B cell (primary cell): ENCODE data around the gene SUSD5. TPM values are rescaled to one million over a fixed set of nuclear protein-coding genes. Genes with fewer than 3 reads are reported as not detected.

ENCODE experiments used
- ATAC-seq: fragments of 200-7000 bp; cut with Tn5 transposase; one replicate; pipeline ENCODE4 v1.10.0; 2021; ENCODE audit warnings: low read depth, mild to moderate bottlenecking, moderate number of reproducible peaks, moderate library complexity
- CTCF ChIA-PET: fragments of 350-600 bp; sonication (Branson Sonifier 250); formaldehyde crosslinking; loops from one replicate; lab custom pipeline; 2021; ENCODE audit warnings: antibody characterized with exemption, inconsistent platforms; lab: Charles Lee
- POLR2A ChIA-PET: fragments of 350-600 bp; sonication (Branson Sonifier 250); formaldehyde crosslinking; loops from one replicate; lab custom pipeline; 2021; ENCODE audit warnings: antibody characterized with exemption; lab: Charles Lee
- DNase-seq: peaks from one replicate; pipeline ENCODE4 v3.0.0; 2013
- H2AFZ ChIP-seq: 2 replicates; pipeline ENCODE4 v1.6.1; 2012; ENCODE audit warnings: mild to moderate bottlenecking, low read depth, low read length; ENCODE audit not compliant: insufficient read depth, poor library complexity, severe bottlenecking
- H3K27ac ChIP-seq, 2 donors: 1 replicate in 1 of 2; 2 replicates in 1 of 2; pipeline ENCODE4 v1.5.1; 2012 to 2013; ENCODE audit warnings: low read length in 2 of 2, mild to moderate bottlenecking in 2 of 2, moderate library complexity in 1 of 2
- H3K27me3 ChIP-seq, 4 experiments: fragments of 200-600 bp in 1 of 4; sonication (generic) in 1 of 4; replicated peaks in 1 of 4; 1 replicate in 2 of 4; 2 replicates in 2 of 4; pipeline versions ENCODE4 v1.6.1 to v1.7.0; 2013 to 2016; ENCODE audit warnings: low read length in 3 of 4, mild to moderate bottlenecking in 2 of 4, mixed read lengths in 1 of 4, moderate library complexity in 1 of 4; ENCODE audit not compliant: insufficient read depth in 4 of 4, control insufficient read depth in 3 of 4; ENCODE audit errors: control extremely low read depth in 1 of 4
- H3K36me3 ChIP-seq, 2 experiments: replicated peaks in 1 of 2; 1 replicate in 1 of 2; 2 replicates in 1 of 2; pipeline versions ENCODE4 v1.6.1 to v1.7.1; 2013; ENCODE audit warnings: low read length in 1 of 2; ENCODE audit not compliant: insufficient read depth in 2 of 2, control insufficient read depth in 1 of 2; ENCODE audit errors: control extremely low read depth in 1 of 2, extremely low read depth in 1 of 2
- H3K4me1 ChIP-seq, 2 donors: fragments of 200-600 bp in 1 of 2; sonication (generic) in 1 of 2; 1 replicate in 1 of 2; 2 replicates in 1 of 2; pipeline versions ENCODE4 v1.5.1 to v1.6.1; 2013 to 2017; ENCODE audit warnings: low read length in 2 of 2; ENCODE audit not compliant: control insufficient read depth in 2 of 2, insufficient read depth in 2 of 2
- H3K4me2 ChIP-seq: replicated peaks from 2 replicates; pipeline ENCODE3; 2012; ENCODE audit warnings: mild to moderate bottlenecking, low read depth, low read length; ENCODE audit not compliant: poor library complexity, severe bottlenecking
- H3K4me3 ChIP-seq, 5 experiments: fragments of 200-600 bp in 1 of 5; sonication (generic) in 1 of 5; 1 replicate in 3 of 5; 2 replicates in 2 of 5; pipeline versions ENCODE4 v1.5.1 to v1.7.0; 2011 to 2016; ENCODE audit warnings: low read length in 4 of 5, mild to moderate bottlenecking in 4 of 5, low read depth in 2 of 5, control low read depth in 1 of 5, moderate library complexity in 1 of 5; ENCODE audit not compliant: insufficient read depth in 1 of 5; ENCODE audit errors: control extremely low read depth in 1 of 5, extremely low read depth in 1 of 5
- H3K79me2 ChIP-seq: fragments of 200-600 bp; sonication (generic); one replicate; pipeline ENCODE4 v1.6.0; 2016; ENCODE audit warnings: low read length; ENCODE audit not compliant: control insufficient read depth, insufficient read depth
- H3K9ac ChIP-seq: fragments of 200-600 bp; sonication (generic); 2 replicates; pipeline ENCODE4 v1.6.1; 2017; ENCODE audit warnings: mild to moderate bottlenecking, low read length, moderate library complexity
- H3K9me3 ChIP-seq, 3 donors: one replicate each; pipeline versions ENCODE4 v1.6.1 to v1.7.1; 2013; ENCODE audit warnings: low read length in 2 of 3; ENCODE audit not compliant: control insufficient read depth in 2 of 3, insufficient read depth in 1 of 3; ENCODE audit errors: control extremely low read depth in 1 of 3
- H4K20me1 ChIP-seq: 2 replicates; pipeline ENCODE4 v1.6.0; 2012; ENCODE audit warnings: mild to moderate bottlenecking, low read length; ENCODE audit not compliant: insufficient read depth, control insufficient read depth, poor library complexity, severe bottlenecking
- H3K27ac Mint-ChIP-seq: one replicate; pipeline ENCODE4 v1.8.0; 2021; ENCODE audit warnings: mixed read lengths
- H3K27me3 Mint-ChIP-seq: one replicate; pipeline ENCODE4 v1.8.0; 2021; ENCODE audit warnings: mixed read lengths
- H3K4me1 Mint-ChIP-seq: one replicate; pipeline ENCODE4 v1.8.0; 2021; ENCODE audit warnings: mixed read lengths
- H3K4me3 Mint-ChIP-seq: one replicate; pipeline ENCODE4 v1.8.0; 2021; ENCODE audit warnings: mixed read lengths
- H3K9me3 Mint-ChIP-seq: one replicate; pipeline ENCODE4 v1.8.0; 2022; ENCODE audit warnings: mixed read lengths; ENCODE audit not compliant: insufficient read depth
- EZH2 ChIP-seq: IDR thresholded peaks from 2 replicates; pipeline ENCODE4 v1.6.1; 2012; ENCODE audit warnings: borderline replicate concordance, low read depth, mild to moderate bottlenecking, moderate library complexity, low read length; ENCODE audit not compliant: insufficient read depth, poor library complexity, severe bottlenecking
- WGBS: methylation state at CpG from one replicate; pipeline ENCODE4 v1.1.5; 2013; ENCODE audit warnings: missing lambda C conversion rate; ENCODE audit not compliant: insufficient coverage; 5-methylcytosine and 5-hydroxymethylcytosine counted together
- intact Hi-C: fragments of 100-400 bp; cut with micrococcal nuclease; formaldehyde crosslinking; loops from one replicate; pipeline ENCODE4 v1.10.0; 2022
- polyA plus RNA-seq: library from polyadenylated mRNA; depleted of rRNA; stranded (reverse); fragments of >200 nt; gene quantifications from 2 replicates; pipeline ENCODE4 v1.2.3, GENCODE V29; 2012
- total RNA-seq, 2 donors: library from RNA; stranded (reverse); fragments of 120-200 nt in 1 of 2; gene quantifications; 1 replicate in 1 of 2; 2 replicates in 1 of 2; pipeline versions ENCODE4 v1.2.3 to v1.2.4, GENCODE V29; 2013 to 2022
- TF ChIP-seq, protein P1 (sequence below): fragments of 200-600 bp; IDR thresholded peaks from one replicate; pipeline ENCODE4 v1.8.0; 2022; ENCODE audit warnings: antibody characterized with exemption, mild to moderate bottlenecking

SUSD5 gene
- total and polyA plus RNA-seq, 2 donors (not counting 1 experiment from before 2014, with no cell fraction given), result 0.15 to 0.30 TPM

DNA sequence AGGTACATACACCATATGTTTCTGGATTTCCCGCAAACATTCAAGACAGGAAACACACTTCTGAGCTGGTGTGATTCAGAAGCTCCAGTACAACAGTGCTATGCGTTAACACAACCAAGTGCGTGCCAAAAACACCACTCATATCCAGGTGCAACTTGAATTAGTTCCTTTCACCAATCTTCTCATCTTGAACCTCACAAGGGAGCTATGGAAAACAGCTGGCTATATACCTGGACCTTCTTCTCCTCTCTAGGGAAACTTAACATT lies 31.3 kb downstream of the SUSD5 start:
- Histone ChIP-seq H3K27ac (no peak overlapping the region), H3K36me3 (no peaks in the 10 kb centered on the region), H3K4me3 (no peak overlapping the region), H3K4me2 (no peak overlapping the region), H3K79me2 (no peaks in the 10 kb centered on the region), H4K20me1 (no peaks in the 10 kb centered on the region), H3K27me3 (peaks cover 0 to 5% (median 0%) of the 10 kb centered on the region in 4 experiments), H3K9me3 (peaks cover 0 to 5% (median 0%) of the 10 kb centered on the region in 3 donors), H3K4me1 (no peaks in the 10 kb centered on the region), H3K9ac (no peak overlapping the region), H2AFZ (no peak overlapping the region)
- POLR2A ChIA-PET, result no interaction called here
- 88% methylated on average over 3 of the region's 3 CpGs for whole genome bisulfite sequencing
- peaks cover 4% of the 10 kb centered on the region for H3K9me3 Mint-ChIP-seq
- CTCF ChIA-PET, result no interaction called here
- H3K4me3 Mint-ChIP-seq, result no peak overlapping the region
- intact Hi-C loops, result no loop called here
- no peak for TF ChIP-seq EZH2
- TF ChIP-seq, protein P1, sequence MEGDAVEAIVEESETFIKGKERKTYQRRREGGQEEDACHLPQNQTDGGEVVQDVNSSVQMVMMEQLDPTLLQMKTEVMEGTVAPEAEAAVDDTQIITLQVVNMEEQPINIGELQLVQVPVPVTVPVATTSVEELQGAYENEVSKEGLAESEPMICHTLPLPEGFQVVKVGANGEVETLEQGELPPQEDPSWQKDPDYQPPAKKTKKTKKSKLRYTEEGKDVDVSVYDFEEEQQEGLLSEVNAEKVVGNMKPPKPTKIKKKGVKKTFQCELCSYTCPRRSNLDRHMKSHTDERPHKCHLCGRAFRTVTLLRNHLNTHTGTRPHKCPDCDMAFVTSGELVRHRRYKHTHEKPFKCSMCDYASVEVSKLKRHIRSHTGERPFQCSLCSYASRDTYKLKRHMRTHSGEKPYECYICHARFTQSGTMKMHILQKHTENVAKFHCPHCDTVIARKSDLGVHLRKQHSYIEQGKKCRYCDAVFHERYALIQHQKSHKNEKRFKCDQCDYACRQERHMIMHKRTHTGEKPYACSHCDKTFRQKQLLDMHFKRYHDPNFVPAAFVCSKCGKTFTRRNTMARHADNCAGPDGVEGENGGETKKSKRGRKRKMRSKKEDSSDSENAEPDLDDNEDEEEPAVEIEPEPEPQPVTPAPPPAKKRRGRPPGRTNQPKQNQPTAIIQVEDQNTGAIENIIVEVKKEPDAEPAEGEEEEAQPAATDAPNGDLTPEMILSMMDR, result no peak
- no peaks in the 10 kb centered on the region for H3K4me1 Mint-ChIP-seq
- DNase-seq (no peak), ATAC-seq (no peak)
- peaks cover 16% of the 10 kb centered on the region for H3K27me3 Mint-ChIP-seq
- no peak overlapping the region for H3K27ac Mint-ChIP-seq

DNA sequence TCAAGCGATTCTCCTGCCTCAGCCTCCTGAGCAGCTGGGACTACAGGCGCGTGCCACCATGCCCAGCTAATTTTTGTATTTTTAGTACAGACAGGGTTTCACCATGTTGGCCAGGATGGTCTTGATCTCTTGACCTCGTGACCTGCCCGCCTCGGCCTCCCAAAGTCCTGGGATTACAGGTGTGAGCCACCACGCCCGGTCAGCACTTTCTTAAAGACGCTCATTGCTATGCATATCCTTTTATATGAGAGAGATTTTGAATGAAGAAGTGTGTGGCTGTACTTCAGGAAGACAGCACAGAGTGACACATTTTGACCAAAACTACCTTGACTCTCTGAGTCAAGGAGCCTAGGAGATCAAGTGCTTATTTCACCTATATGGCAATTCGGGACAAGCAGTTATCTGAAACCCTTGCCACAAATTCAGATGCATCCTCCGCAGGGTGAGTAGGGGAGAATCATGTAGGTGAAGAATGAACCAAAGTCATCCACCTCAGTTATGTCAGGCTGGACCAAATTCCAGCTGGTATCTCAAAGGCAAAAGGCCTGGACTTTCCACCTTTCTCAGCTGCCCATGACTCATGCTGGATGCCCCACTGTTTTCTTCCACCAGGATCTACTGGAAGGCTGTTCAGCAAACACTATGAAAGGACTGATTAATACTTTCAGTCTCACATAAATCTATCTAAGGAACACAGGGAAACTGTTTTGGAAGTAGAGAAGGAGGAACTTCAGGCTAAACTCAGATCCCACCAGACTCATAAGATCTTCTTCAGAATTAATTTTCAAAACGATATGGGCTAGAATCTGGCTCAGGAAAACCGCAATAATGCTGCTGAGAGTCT lies 31.9 kb downstream of the SUSD5 start:
- H3K27me3 ChIP-seq, result peaks cover 0 to 5% (median 0%) of the 10 kb centered on the region in 4 experiments
- no peak overlapping the region for H2AFZ ChIP-seq
- H3K4me1 Mint-ChIP-seq, result no peaks in the 10 kb centered on the region
- peaks cover 4% of the 10 kb centered on the region for H3K9me3 Mint-ChIP-seq
- WGBS, result 94% methylated on average over 4 of the region's 13 CpGs
- no peaks in the 10 kb centered on the region for H3K79me2 ChIP-seq
- no peak overlapping the region for H3K4me3 Mint-ChIP-seq
- intact Hi-C loops, result no loop called here
- no peak for TF ChIP-seq EZH2
- TF ChIP-seq, protein P1, result no peak
- H3K27me3 Mint-ChIP-seq, result peaks cover 16% of the 10 kb centered on the region
- no peak overlapping the region for H3K4me3 ChIP-seq
- no peak overlapping the region for H3K9ac ChIP-seq
- no peak for DNase-seq
- H3K4me1 ChIP-seq, result no peaks in the 10 kb centered on the region
- no peak overlapping the region for H3K27ac ChIP-seq
- H3K27ac Mint-ChIP-seq, result no peak overlapping the region
- H4K20me1 ChIP-seq, result no peaks in the 10 kb centered on the region
- ATAC-seq, result no peak
- H3K36me3 ChIP-seq, result no peaks in the 10 kb centered on the region
- POLR2A ChIA-PET, result interaction anchor here (0.9 kb wide), 1 partner anchor 10 kb away, joined by 3 read pairs; no protein-coding TSS in a partner anchor
- H3K9me3 ChIP-seq, result peaks cover 0 to 5% (median 0%) of the 10 kb centered on the region in 3 donors
- H3K4me2 ChIP-seq, result no peak overlapping the region
- CTCF ChIA-PET, result no interaction called here
